Hematopoietic multipotent progenitor cell treated with erythropoietin and hydrocortisone succinate and interleukin-3 and kit ligand, for 17 days (in vitro differentiated cells): ENCODE measurements around the gene ERH.

Source experiments
- DNase-seq: peaks from one replicate; pipeline ENCODE4 v3.0.0-alpha.2; 2015; ENCODE audit warnings: low spot score

The ERH gene

GRCh38 chr14:69355607-69356281 is 42.4 kb downstream of the ERH start:
- DNase-seq = no peak

- DNase-seq = no peak
Measured at GRCh38 chr14:69355154-69355597, 42.9 kb downstream of the ERH start.

GRCh38 chr14:69354383-69355153 is 43.5 kb downstream of the ERH start:
- DNase-seq = no peak

DNA sequence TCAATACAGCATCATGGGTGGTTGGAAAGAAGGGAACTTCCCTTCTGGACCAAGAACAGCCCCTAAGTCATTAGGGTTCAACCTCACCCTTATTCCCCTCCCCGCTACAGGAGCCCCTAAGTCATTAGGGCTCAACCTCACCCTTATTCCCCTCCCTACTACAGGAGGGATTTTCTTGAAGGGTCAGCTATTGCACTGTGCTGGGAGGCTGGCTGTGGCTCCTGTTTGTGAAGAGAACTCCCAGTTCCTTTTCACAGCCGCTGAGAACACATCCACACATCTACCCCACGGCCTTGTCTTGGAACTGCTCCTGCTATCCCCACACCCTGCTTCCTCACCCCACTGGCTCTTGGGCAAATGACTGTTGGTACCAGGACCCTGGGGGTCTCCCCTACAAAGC is 44.9 kb downstream of the ERH start:
- no peak for DNase-seq

DNA sequence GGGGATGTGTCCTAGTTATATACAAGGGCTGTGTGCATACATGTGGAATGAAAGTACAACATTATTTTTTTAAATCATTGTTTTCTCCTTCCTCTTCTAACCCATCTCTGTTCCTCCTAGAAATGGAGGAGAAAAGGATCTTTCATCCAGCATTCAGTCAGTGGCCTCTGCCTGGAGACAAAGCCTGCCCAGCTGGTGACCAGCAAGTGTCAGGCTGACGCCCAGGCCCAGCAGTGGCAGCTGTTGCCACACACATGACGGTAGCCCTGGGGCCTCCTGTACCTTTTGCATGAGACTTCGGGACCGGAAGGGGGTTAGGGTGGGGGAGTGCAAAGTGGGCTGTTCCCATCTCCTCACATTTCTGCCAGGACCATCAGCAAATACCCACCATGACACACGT is 46.2 kb downstream of the ERH start:
- DNase-seq = no peak

- no peak for DNase-seq
Measured at GRCh38 chr14:69351385-69351784, 46.7 kb downstream of the ERH start.

- no peak for DNase-seq
Measured at GRCh38 chr14:69350892-69351291, 47.2 kb downstream of the ERH start.

DNA sequence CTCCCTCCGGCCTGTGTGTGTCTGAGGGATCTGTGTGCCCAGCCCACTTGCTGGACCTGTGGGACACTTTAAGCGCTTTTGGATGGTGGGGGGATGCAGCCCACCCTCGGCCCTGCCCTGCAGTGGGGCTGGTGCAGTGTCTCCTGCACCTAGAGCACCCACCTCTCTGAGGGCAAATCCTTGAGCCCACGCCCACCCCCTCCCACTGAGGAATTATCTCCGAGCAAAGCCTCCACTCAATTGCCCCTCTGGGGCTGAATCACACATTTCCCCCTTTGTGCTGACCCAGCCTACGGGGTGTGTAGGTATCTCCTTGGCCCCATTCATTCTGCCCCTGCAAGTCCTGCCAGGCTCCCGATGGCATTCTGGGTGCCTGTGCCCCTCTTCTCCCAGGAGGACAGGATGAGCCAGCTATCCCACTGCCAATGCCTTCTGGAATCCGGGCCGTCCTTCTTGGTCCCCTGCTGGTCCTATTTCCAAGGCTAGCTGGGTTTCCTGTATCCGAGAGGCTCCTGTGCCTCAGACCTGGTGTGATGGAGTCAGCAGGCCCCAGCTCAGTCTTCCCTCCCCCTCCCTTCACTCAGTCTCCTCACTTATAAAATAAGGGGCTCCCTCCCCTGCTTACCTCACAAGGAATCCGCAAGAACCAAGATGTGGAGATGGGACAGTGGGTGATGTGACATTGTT is 48.9 kb downstream of the ERH start:
- no peak for DNase-seq

- no peak for DNase-seq
Measured at GRCh38 chr14:69346710-69347109, 51.4 kb downstream of the ERH start.

- no peak for DNase-seq
Measured at GRCh38 chr14:69345402-69345801, 52.7 kb downstream of the ERH start.

- DNase-seq = no peak
Measured at GRCh38 chr14:69344171-69344570, 53.9 kb downstream of the ERH start.

GRCh38 chr14:69342928-69343525 is 55.1 kb downstream of the ERH start:
- no peak for DNase-seq

DNA sequence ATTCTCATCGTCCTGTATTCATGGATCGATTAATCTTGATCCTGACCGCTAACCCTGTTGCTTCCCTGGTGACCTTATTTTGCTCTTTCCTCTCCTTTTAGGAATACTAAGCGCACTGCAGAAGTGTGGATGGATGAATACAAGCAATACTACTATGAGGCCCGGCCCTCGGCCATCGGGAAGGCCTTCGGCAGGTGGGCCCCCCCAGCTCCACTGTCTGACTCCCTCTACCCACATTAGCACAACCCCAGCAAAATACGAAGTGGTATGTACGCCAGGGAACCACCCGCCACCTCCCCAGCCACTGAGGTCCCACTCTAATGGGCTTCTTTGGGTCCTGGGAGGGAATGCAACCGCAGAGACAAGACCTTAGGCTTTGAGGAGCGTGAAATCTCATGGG is 58.7 kb downstream of the ERH start:
- no peak for DNase-seq

- DNase-seq = no peak
Measured at GRCh38 chr14:69337984-69338383, 60.1 kb downstream of the ERH start.

- DNase-seq = no peak
Measured at GRCh38 chr14:69335371-69335771, 62.7 kb downstream of the ERH start.

DNA sequence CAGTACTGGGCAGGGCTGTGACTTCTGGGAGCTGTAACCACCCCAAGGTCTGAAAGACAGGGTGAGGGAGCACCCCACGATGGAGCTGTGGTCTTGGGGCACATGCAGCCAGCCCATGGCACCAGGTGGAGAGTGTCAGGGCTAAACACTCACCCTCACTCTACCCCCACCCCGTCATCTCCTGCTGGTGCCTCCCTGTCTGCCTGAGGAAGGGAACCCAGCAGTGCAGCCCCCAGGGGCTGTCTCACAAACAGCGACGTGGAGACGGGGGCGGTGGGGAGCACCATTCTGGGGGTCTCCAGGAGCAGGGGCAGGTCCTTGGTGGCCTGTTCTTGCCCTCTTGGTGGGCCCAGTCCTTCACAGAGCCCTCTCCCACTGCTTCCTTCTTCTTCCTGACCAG is 63.5 kb downstream of the ERH start:
- no peak for DNase-seq

- DNase-seq = no peak
Measured at GRCh38 chr14:69333791-69334337, 64.2 kb downstream of the ERH start.

- DNase-seq = no peak
Measured at GRCh38 chr14:69332782-69333395, 65.2 kb downstream of the ERH start.

DNA sequence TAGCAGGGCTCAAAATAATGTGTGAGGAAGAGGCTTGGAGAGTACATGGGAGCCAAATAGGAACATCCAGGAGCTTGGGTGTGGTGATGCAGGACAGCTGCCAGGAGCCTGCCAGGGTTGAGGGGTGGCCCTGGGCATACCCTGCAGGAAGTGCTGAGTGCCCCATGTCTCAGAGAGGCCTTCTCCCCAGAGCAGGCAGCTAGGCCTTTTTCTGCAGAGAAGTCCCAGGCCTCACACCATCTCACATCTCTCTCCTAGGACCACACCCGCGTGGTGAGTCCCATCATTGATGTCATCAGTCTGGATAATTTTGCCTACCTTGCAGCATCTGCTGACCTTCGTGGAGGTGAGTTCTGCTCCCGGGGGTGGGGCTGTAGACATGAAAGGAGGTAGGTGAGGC is 66.9 kb downstream of the ERH start:
- no peak for DNase-seq
